Dendritic cell treated with granulocyte-macrophage colony-stimulating factor and Interleukin-4, amounts not matched to agents 40 ng/mL and 50 ng/mL, for 4 days (primary cell): Measurements from ENCODE around the gene SNAP47.

Source experiments
- H3K27ac Mint-ChIP-seq: one replicate; pipeline ENCODE4 v1.8.0; 2022; ENCODE audit warnings: mild to moderate bottlenecking, mixed read lengths
- H3K27me3 Mint-ChIP-seq: one replicate; pipeline ENCODE4 v1.8.0; 2022; ENCODE audit warnings: mild to moderate bottlenecking, mixed read lengths
- H3K36me3 Mint-ChIP-seq: one replicate; pipeline ENCODE4 v1.8.0; 2022; ENCODE audit warnings: low read depth, mixed read lengths
- H3K4me1 Mint-ChIP-seq: one replicate; pipeline ENCODE4 v1.8.0; 2022; ENCODE audit warnings: low read depth, mixed read lengths
- H3K4me3 Mint-ChIP-seq: one replicate; pipeline ENCODE4 v1.8.0; 2022; ENCODE audit warnings: mild to moderate bottlenecking, moderate library complexity, mixed read lengths
- H3K9me3 Mint-ChIP-seq: one replicate; pipeline ENCODE4 v1.8.0; 2022; ENCODE audit warnings: mixed read lengths
- intact Hi-C: fragments of 100-400 bp; cut with micrococcal nuclease; formaldehyde crosslinking; loops from one replicate; pipeline ENCODE4 v1.15.0; 2022

Gene SNAP47

GRCh38 chr1:227728059-227728891 is 7.0 kb upstream of the SNAP47 start:
- peaks cover 24% of the 10 kb centered on the region for H3K36me3 Mint-ChIP-seq

GRCh38 chr1:227728892-227729143 is 6.4 kb upstream of the SNAP47 start:
- Mint-ChIP-seq H3K4me3 (peak overlapping the region; percentile 76), H3K36me3 (peaks cover 30% of the 10 kb centered on the region), H3K9me3 (peaks cover 8% of the 10 kb centered on the region), H3K27ac (peak overlapping the region; percentile 10), H3K4me1 (peaks cover 35% of the 10 kb centered on the region), H3K27me3 (peaks cover 38% of the 10 kb centered on the region)
- intact Hi-C loops: no loop called here

More at GRCh38 chr1:227728059-227728891, 7.0 kb upstream of the SNAP47 start:
- H3K27me3 Mint-ChIP-seq: peaks cover 38% of the 10 kb centered on the region
- peaks cover 32% of the 10 kb centered on the region for H3K4me1 Mint-ChIP-seq
- peak overlapping the region; percentile 10 for H3K27ac Mint-ChIP-seq
- intact Hi-C loops: no loop called here
- H3K4me3 Mint-ChIP-seq: peak overlapping the region; percentile 76
- H3K9me3 Mint-ChIP-seq: peaks cover 13% of the 10 kb centered on the region

GRCh38 chr1:227729144-227729880 is 5.9 kb upstream of the SNAP47 start:
- Mint-ChIP-seq H3K9me3 (peaks cover 3% of the 10 kb centered on the region), H3K27me3 (peaks cover 35% of the 10 kb centered on the region), H3K27ac (peak overlapping the region; percentile 10), H3K36me3 (peaks cover 32% of the 10 kb centered on the region), H3K4me3 (peak overlapping the region; percentile 76), H3K4me1 (peaks cover 40% of the 10 kb centered on the region)
- intact Hi-C loops: no loop called here

GRCh38 chr1:227729881-227730629 is 5.2 kb upstream of the SNAP47 start:
- Mint-ChIP-seq H3K27me3 (peaks cover 33% of the 10 kb centered on the region), H3K9me3 (no peaks in the 10 kb centered on the region), H3K36me3 (peaks cover 32% of the 10 kb centered on the region), H3K4me3 (no peak overlapping the region), H3K4me1 (peaks cover 45% of the 10 kb centered on the region), H3K27ac (no peak overlapping the region)
- intact Hi-C loops: no loop called here

GRCh38 chr1:227730630-227731151 is 4.5 kb upstream of the SNAP47 start:
- Mint-ChIP-seq H3K36me3 (peaks cover 32% of the 10 kb centered on the region), H3K4me3 (no peak overlapping the region), H3K9me3 (no peaks in the 10 kb centered on the region), H3K27me3 (peaks cover 33% of the 10 kb centered on the region), H3K4me1 (peaks cover 47% of the 10 kb centered on the region), H3K27ac (no peak overlapping the region)
- intact Hi-C loops: no loop called here

GRCh38 chr1:227731241-227731677 is 4.0 kb upstream of the SNAP47 start:
- no peaks in the 10 kb centered on the region for H3K9me3 Mint-ChIP-seq
- intact Hi-C loops: no loop called here
- peaks cover 33% of the 10 kb centered on the region for H3K27me3 Mint-ChIP-seq
- no peak overlapping the region for H3K27ac Mint-ChIP-seq
- H3K4me3 Mint-ChIP-seq: no peak overlapping the region
- H3K36me3 Mint-ChIP-seq: peaks cover 32% of the 10 kb centered on the region
- peaks cover 53% of the 10 kb centered on the region for H3K4me1 Mint-ChIP-seq

GRCh38 chr1:227731696-227732585 is 3.3 kb upstream of the SNAP47 start:
- no peak overlapping the region for H3K4me3 Mint-ChIP-seq
- H3K4me1 Mint-ChIP-seq: peaks cover 49% of the 10 kb centered on the region
- H3K36me3 Mint-ChIP-seq: peaks cover 32% of the 10 kb centered on the region
- no peaks in the 10 kb centered on the region for H3K9me3 Mint-ChIP-seq
- H3K27me3 Mint-ChIP-seq: peaks cover 26% of the 10 kb centered on the region
- intact Hi-C loops: no loop called here
- H3K27ac Mint-ChIP-seq: no peak overlapping the region

- intact Hi-C loops: no loop called here
- H3K27me3 Mint-ChIP-seq: peaks cover 18% of the 10 kb centered on the region
- H3K4me3 Mint-ChIP-seq: no peak overlapping the region
- H3K36me3 Mint-ChIP-seq: peaks cover 32% of the 10 kb centered on the region
- no peaks in the 10 kb centered on the region for H3K9me3 Mint-ChIP-seq
- H3K27ac Mint-ChIP-seq: no peak overlapping the region
- H3K4me1 Mint-ChIP-seq: peaks cover 46% of the 10 kb centered on the region
Measured at GRCh38 chr1:227732586-227733308, 2.5 kb upstream of the SNAP47 start.

- Mint-ChIP-seq H3K36me3 (peaks cover 36% of the 10 kb centered on the region), H3K27me3 (peaks cover 13% of the 10 kb centered on the region), H3K4me3 (no peak overlapping the region), H3K4me1 (peaks cover 41% of the 10 kb centered on the region), H3K27ac (no peak overlapping the region), H3K9me3 (no peaks in the 10 kb centered on the region)
- intact Hi-C loops: no loop called here
Measured at GRCh38 chr1:227733309-227733705, 1.9 kb upstream of the SNAP47 start.

GRCh38 chr1:227733751-227734545 is 1.3 kb upstream of the SNAP47 start:
- Mint-ChIP-seq H3K36me3 (peaks cover 39% of the 10 kb centered on the region), H3K9me3 (no peaks in the 10 kb centered on the region), H3K4me3 (peak overlapping the region; percentile 87), H3K4me1 (peaks cover 35% of the 10 kb centered on the region), H3K27me3 (peaks cover 8% of the 10 kb centered on the region), H3K27ac (peak overlapping the region; percentile 80)
- intact Hi-C loops: no loop called here

- Mint-ChIP-seq H3K27me3 (peaks cover 3% of the 10 kb centered on the region), H3K4me1 (peaks cover 31% of the 10 kb centered on the region), H3K4me3 (peak overlapping the region; percentile 87), H3K27ac (peak overlapping the region; percentile 80), H3K9me3 (no peaks in the 10 kb centered on the region), H3K36me3 (peaks cover 41% of the 10 kb centered on the region)
- intact Hi-C loops: no loop called here
Measured at GRCh38 chr1:227734546-227734855, 734 bp upstream of the SNAP47 start.
